GM04504 (cell line): ENCODE results near the gene SAMD14.

Experiments used
- DNase-seq: peaks from one replicate; pipeline ENCODE4 v3.0.0-alpha.2; 2012; ENCODE audit warnings: low read depth

Gene SAMD14

DNA sequence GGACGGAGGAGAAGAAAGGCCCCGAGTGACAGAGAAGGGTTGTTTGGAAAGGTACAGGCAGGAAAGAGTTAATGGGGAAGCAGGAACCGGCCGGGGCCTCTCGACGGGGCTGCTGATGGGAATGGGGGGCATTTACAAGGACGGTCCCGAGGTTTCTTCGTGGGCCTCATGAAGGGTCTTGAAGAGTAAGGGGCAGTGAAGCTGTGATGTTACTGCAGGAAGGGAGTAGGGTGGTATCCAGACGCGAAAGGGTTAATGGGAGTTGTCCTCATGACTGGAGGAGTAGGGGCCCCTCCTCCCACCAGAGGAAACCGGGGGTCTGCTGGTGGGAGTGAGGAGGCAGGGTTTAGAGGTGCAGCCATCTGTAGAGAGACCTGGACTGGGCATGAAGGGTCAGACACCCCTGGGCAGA, 34.3 kb downstream of the SAMD14 start:
- no peak for DNase-seq

DNA sequence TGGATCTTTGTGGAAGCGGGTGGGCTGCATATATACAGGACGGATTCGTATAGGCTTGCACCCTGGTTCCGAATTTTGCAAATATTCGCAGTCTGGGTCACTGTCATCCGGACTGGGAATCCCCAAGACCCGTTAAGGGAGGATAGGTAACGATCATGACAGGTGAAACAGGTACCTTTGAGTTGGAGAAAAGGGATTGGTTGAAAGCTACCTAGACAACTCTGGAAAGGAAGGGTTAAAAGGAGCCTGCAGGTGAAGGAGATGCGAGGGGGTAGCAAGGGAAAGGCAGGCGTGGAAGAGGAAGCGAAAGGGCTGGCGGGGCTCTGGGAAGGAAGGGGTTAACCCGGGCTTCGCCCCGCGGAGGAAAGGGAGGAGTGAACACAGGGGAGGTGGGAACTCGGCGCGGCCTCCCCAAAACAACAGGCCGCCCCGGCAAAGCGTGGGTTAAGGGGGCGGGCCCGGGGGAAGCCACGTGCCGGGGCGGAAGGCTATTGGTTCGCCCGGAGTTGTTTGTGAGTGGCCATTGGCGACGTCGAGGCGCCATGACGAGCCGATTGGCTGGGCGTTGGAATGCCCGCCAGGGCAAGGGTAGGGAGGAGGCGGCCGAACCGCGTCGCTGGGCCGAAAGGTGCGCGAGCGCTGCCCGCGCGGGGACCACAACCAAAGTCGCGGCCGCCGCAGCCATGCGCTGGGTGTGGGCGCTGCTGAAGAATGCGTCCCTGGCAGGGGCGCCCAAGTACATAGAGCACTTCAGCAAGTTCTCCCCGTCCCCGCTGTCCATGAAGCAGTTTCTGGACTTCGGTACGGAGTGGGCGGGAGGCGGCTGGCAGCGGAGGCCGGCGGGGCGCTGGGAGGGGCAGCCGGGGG, 35.0 kb downstream of the SAMD14 start, which contains the start of gene PDK2:
Gene PDK2 (plus strand): TSS at position 599 of the 867 bp plus-strand sequence. CDS start 85 bp downstream, at position 684.
- peak; percentile 91 for DNase-seq

DNA sequence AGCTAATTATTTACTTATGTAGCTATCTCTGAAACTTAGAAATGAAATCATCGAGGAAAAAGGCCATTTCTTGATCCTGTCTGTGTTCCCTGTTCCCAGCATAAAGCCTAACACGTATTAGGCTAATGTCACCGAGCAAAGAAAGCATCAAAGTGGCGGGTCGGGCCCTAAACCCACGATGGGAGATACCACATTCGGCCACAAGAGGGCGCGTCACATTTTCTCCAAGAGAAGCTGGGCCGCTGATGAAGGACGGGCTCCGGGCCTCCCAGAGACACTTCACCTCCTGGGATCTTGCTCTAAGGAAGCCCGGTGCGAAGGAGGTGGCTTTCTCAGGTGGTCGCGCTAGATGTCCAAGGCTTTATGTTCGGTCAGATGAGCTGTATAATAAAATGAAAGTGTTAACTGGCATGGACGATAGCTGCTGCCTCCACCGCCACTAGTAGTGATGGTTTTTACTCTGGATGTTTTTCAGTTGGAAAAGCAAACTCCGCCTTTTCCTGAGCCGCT, 35.7 kb downstream of the SAMD14 start:
- DNase-seq, result peak; percentile 67

DNA sequence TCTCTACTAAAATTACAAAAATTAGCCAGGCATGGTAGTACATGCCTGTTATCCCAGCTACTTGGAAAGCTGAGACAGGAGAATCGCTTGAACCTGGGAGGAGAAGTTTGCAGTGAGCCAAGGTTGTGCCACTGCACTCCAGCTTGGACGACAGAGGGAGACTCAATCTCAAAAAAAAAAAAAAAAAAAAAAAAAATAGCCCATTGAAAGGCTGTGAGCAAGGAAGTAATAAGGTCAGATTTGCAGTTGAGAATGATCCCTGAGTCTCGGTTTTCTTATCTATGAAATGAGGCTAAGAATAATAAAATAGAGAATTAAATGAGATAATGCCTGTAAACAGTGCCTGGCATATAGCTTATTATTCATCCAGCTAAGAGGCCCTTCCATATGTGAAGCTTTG, 36.2 kb downstream of the SAMD14 start:
- DNase-seq, result no peak

DNA sequence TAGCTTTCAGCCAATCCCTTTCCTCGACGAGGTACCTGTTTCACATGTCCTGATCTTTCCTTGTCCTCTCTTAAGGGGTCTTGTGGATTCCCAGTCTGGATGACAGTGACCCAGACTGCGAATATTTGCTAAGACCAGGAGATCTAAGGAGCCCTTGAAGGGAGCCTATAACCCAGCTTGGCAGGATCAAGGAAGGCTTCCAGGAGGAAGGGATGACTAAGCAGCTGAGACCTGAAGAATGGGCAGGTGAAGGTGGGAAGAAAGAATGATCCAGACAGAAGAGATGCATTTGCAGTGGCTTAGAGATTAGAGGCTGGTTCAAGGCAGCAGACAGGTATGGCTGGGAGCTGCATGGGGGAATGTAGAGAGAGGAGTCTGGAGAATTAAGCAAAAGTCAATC, 36.7 kb downstream of the SAMD14 start:
- no peak for DNase-seq

DNA sequence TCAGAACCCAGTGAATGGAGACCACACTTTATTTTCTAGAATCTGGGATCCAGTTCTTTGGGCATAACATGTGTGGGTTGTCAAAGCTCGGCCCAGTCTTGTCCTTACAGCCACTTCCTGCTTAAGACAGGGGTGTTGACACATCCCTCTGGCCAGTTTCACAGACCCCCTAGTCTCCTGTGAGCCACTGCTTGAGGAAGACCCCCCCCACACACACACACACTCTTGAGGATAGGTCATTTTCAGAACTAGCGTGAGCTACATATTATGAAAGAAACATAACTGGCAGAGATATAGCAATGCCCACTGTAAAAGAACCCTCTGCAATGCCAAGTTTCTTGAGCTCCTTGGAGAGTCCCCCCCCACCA, 38.1 kb downstream of the SAMD14 start:
- DNase-seq, result no peak

DNA sequence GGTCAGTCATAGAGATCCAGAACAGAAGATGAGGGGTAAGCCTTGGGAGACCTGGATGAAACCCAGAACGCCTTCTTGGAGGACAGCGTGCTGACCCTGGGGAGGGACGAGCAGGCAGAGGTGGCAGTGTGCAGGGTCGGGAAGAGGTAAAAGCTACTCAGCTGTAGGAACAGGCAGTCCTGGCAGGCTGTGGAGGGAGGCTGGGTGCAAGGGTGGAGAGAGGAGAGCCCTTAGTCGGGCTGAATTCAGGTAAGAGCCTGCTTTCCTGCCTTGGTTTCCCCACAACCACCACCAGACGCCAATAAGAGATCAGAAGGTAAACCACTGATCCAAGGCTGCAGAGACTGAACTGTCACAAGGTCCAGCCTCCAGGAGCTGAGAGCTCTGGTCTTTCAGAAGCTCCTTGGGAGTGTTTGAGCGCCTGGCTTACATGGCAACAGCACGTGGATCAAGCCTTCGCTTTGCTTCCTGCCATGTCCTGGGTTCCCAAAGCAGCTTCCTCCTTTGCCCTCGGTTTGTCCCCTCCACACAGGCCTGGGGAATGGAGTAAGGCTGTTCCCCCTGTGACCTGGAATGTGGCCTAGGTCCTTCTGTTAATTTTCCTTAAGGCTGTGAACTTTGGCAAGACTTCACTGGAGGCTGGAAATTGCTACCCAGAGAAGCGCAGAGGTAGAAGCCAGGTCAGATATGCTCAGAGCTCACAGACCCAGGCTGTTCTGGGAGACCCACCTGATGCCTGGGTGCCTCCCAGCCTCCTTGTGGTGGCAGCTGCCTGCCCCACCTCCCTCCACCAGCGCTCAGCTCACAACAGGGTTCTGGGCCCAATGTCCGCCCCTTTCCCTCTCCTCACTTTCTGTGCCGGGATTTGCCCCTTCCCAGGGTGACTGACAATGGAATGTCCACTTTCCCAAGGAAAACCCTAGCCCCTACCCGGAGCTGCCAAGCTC, 38.7 kb downstream of the SAMD14 start:
- no peak for DNase-seq

DNA sequence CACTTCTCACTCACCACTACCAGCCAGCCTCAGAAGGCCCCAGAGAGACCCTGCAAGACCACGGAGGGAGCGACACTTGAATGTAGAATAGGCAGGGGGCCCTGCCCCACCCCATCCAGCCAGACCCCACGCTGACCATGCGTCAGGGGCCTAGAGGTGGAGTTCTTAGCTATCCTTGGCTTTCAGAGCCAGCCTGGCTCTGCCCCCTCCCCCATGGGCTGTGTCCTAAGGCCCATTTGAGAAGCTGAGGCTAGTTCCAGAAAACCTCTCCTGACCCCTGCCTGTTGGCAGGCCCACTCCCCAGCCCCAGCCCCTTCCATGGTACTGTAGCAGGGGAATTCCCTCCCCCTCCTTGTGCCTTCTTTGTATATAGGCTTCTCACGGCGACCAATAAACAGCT, 39.9 kb downstream of the SAMD14 start:
- no peak for DNase-seq

DNA sequence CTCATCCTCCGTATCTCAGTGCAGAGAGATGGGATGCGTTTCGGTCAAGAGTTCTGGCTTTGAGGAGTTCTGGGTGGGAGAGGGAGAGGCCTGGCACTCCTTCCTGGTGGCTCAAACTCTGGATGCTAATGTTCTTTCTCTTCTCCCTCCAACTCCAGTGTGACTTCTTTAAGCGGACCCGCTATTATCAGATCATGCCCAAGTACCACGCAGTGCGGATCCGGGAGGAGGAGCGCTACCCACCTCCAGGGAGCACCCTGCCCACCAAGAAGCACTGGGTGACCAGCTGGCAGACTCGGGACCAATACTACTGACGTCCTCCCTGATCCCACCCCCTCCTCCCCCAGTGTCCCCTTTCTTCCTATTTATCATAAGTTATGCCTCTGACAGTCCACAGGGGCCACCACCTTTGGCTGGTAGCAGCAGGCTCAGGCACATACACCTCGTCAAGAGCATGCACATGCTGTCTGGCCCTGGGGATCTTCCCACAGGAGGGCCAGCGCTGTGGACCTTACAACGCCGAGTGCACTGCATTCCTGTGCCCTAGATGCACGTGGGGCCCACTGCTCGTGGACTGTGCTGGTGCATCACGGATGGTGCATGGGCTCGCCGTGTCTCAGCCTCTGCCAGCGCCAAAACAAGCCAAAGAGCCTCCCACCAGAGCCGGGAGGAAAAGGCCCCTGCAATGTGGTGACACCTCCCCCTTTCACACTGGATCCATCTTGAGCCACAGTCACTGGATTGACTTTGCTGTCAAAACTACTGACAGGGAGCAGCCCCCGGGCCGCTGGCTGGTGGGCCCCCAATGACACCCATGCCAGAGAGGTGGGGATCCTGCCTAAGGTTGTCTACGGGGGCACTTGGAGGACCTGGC, 40.8 kb downstream of the SAMD14 start:
- no peak for DNase-seq

DNA sequence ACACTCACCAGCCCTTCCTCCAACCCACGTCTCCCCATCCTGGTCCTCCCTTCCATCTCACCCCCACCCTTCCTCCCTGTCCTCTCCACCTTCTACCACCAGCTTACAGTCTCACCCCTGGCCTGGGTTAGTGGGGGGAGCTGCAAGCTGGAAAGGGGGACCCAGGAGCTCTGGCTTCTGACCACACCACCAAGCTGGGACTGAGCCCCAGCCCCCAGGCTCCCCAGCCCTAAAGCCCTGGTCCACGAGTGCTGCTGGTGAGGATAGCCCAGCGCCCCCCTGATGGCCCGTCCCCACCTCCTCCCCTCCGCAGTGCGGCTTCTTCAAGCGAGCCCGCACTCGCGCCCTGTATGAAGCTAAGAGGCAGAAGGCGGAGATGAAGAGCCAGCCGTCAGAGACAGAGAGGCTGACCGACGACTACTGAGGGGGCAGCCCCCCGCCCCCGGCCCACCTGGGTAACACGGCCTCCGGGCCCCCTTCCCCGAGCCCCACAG, 42.0 kb downstream of the SAMD14 start:
- DNase-seq, result no peak

DNA sequence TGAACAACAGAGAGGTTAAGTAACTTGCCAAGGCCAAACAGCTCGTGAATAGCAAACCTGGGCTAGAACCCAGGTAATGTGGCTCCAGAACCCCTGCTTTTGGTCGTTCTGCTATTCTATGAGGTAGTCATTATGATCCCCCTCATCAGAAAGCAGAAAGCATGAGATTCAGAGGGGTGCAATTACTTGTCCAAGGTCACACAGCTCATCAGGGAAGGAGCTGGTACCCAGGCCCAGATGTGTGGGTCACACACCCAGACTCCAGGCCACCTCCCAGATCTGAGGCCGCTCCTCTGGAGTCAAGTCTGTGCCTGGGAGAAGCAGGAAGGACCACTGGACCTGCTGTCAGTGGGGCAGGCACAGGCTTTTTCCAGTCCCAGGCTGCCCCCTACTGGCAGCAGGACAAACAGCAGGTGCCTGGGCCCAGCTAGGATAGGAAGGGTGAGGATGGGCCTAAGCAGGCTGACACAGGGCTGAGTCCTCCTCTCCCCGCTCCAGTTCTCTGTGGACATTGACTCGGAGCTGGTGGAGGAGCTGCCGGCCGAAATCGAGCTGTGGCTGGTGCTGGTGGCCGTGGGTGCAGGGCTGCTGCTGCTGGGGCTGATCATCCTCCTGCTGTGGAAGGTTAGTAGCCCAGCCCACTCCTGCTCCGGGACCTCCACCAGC, 42.6 kb downstream of the SAMD14 start:
- no peak for DNase-seq

DNA sequence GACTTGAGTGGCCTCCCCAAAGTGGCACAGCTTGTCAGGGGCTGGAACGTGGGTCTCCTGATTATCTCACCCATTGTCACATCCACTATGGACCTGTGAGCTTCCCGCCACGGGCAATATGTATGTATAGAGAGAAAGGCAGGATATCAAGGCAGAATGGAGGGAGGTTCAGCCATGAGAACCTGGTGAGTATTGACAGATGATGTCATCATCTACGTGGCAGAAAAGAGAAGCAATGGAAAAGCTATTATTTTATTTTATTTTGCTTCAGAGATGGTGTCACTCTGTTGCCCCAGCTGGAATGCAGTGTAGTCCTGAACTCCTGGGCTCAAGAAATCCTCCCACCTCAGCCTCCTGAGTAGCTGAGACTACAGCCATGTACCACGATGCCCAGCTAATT, 48.2 kb downstream of the SAMD14 start:
- DNase-seq, result no peak

DNA sequence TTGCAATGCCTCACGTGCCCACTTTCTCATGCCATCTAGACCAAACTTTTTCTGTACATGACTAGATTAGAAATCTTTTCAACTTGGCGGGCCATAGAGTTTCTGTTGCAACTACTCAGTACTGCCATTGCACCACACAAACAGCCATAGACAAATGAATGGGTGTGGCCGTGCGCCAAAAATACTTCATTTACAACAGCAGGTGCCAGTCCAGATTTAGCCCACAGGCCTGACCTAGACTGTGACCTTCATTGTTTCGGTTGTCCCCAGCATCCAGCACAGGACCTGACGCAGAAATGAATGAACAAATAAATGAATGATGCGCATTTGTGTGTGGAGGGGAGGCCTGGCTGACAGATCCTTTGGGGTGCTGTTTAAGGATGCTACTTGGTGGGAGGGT, 49.1 kb downstream of the SAMD14 start:
- no peak for DNase-seq

DNA sequence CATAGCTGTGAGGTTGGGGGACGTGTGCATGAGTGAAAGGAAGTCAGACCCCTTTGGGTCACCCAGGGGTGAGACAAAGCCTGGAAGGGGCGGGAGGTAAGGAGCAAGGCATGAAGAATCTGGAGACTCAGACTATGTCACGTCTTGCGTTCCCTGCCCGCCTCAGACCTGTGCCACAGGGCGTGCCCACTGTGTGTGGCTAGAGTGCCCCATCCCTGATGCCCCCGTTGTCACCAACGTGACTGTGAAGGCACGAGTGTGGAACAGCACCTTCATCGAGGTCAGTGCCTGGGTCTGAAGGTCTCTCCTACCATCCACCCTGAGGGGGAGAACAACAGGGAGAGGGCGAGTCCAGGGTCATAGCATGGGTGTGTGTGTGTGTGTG, 49.9 kb downstream of the SAMD14 start:
- DNase-seq, result no peak

DNA sequence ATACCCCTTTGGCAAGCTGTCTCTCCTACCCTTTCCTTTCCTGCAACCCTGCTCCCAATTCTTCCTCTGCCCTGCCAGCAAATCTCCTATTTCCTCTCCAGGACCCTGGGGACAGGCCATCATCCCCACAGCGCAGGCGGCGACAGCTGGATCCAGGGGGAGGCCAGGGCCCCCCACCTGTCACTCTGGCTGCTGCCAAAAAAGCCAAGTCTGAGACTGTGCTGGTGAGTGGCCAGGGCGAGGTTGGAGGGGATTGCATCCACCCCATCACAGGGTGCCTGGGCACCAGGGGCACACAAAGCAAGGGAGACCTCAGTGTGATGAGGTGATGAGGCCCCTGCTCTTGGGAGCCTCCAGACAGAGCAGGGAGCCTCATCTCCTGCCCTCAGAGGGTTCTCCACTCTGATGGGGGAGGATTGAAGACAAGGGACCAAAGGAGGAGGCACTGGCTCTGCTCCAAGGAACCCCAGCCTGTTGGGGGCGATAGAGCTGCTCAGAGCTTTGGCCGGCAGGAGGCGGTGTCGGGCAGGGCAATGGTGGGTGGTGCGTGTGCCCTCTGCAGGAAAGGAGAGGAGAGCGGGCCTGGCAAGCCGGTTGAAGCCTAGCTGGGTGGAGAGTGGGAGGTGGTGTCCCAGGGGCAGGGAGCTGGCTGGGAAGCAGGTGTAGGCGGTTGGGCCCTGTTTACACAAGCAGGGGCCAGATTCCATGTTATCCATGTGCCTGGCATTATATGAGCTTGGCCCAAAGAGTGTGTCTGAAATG, 50.4 kb downstream of the SAMD14 start:
- DNase-seq, result no peak

DNA sequence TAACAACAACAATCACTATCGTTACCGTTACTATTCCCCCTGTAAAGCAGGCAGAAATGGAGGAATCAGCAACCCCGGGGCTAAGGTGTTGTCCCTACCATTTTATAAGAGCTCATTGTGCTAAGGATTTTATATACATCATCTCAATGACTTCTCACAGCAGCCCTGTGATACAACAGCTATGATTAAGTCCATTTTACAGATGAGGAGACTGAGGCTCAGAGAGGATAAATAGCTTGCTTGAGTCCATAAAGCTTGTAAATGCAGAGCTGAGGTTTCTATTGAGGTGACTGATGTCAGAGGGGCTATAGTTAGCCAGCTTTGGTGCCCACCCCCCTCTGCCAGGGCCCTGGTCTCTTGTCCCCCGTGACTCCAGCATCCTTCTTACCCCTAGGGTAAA, 51.5 kb downstream of the SAMD14 start:
- DNase-seq, result no peak

DNA sequence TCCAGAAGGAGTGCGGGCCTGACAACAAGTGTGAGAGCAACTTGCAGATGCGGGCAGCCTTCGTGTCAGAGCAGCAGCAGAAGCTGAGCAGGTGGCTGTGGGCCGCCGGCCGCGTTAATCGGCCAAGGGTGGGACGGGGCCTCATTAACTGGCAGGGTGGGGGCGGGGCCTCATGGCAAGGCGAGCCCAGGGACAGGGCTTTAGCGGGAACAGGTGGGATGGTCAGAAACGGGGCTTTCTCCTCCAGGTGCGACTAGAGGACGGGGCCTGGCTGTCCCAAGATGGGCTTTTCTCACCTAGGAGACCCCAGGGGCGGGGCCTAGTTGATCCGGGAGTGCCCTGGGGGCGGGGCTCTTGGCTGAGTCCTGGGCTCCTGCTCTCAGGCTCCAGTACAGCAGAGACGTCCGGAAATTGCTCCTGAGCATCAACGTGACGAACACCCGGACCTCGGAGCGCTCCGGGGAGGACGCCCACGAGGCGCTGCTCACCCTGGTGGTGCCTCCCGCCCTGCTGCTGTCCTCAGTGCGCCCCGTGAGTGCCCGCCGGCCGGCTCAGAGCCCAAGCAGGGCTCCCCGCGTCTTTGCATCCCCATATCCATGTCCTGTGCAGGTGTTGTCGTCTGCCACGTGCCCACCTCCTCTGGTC, 53.2 kb downstream of the SAMD14 start:
- DNase-seq, result no peak

DNA sequence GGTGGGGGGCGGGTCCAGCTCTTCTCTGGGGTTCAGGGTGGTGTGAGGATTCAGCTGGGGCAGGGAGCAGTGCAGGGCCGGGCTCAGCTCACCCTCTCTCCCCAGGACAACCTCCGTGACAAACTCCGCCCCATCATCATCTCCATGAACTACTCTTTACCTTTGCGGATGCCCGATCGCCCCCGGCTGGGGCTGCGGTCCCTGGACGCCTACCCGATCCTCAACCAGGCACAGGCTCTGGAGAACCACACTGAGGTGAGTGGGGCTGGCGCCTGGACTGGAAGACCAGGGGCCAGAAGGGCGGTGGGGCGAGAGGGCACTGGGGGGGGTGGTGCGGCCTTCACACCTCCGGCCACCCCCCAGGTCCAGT, 53.8 kb downstream of the SAMD14 start:
- DNase-seq, result no peak

DNA sequence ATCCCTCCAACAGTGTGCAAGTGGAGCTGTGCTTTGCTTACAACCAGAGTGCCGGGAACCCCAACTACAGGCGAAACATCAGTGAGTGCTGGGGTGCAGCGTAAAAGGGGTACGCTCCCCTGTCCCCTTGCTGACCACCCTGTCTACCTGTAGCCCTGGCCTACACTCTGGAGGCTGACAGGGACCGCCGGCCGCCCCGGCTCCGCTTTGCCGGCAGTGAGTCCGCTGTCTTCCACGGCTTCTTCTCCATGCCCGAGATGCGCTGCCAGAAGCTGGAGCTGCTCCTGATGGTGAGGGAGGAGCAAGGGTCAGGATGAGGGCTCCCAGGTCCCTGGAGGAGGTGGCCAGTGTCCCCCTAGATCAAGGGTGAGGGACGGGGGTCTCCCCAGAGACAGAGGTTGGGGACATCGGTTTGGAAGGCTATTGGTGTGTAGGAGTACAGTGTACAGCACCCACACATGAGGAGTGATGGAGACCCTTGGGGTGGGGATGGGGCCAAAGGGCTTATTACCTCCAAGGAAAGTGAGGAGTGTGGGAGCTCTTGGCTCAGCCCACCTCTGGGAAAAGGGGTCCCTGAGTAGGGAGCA, 54.4 kb downstream of the SAMD14 start:
- no peak for DNase-seq
